T-helper 1 cell treated with Interleukin-12 subunit alpha and Interleukin-12 subunit beta and Interleukin-4 antibody, amounts not matched to agents 30 ng/mL and 1 ng/mL, for 36 hours (primary cell): ENCODE results near the gene RBP7. TPM values are rescaled to one million over a fixed set of nuclear protein-coding genes. Genes with fewer than 3 reads are reported as not detected.
"Not testable (repeated sequence)": the region's sequence is repeated elsewhere in the genome, so short reads cannot be mapped to it uniquely, and the experiment has no call there.

Experiments
- intact Hi-C: fragments of 100-400 bp; cut with micrococcal nuclease; formaldehyde crosslinking; loops from one replicate; pipeline ENCODE4 v1.15.1; 2024
- total RNA-seq: library from RNA; stranded (reverse); gene quantifications from 2 replicates; pipeline ENCODE4 v1.2.3, GENCODE V29; 2022

RBP7 gene
- total RNA-seq, 1 donor from 2014 or later, result not detected

- intact Hi-C loops, result not testable (repeated sequence)
Measured at GRCh38 chr1:10028956-10029500, 32.0 kb downstream of the RBP7 start.

GRCh38 chr1:10031461-10031860, 34.4 kb downstream of the RBP7 start:
- intact Hi-C loops, result loop anchor here (5.0 to 10.0 kb wide), 2 partner anchors 407 to 444 kb away; partner anchors contain the start of gene TMEM201

DNA sequence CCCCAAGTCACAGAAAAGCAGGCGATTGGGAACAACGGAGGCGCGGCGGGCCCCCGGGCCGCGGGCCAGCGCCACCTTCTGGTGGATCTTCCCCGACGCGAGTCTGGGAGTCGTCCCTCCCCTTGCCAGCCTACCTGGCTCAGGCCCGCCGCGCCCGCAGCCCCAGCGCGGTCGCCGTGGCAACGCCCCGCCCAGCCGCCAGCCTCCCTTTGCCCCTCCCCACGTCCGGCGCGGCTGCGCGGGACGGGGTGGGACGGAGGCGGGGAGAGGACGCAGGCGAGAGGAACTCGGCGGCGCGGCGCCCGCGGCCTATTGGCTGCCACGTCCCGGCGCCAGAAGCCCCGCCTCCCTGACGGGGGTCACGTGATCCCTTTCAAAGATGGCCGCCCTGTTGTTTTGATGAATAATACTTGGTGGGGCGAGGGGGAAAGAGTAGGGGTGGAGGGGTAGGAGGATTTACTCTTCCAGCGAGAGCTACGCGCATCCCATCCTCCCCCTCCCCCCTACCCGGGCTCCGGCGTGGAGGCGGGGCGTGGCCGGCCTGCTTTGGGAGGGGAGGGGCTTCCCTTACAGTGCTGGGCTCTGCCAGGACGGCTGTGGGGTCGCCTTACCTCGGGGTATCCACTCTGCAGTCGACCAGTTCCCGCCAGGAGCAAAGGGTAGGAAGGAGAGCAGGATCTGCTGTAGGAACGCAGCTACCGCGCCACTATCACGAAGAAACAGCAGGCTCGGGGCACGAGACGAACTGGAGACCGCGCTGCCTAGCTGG, 35.7 kb downstream of the RBP7 start, which contains the start of gene UBE4B:
Gene UBE4B (plus strand): TSS at position 369 of the 769 bp plus-strand sequence. CDS start 713 bp downstream, outside the sequence.
- intact Hi-C loops, result loop anchor here (1.0 to 10.0 kb wide), 15 partner anchors 82 to 980 kb away; partner anchors contain the start of genes CTNNBIP1, DFFA, KIF1B and TARDBP

DNA sequence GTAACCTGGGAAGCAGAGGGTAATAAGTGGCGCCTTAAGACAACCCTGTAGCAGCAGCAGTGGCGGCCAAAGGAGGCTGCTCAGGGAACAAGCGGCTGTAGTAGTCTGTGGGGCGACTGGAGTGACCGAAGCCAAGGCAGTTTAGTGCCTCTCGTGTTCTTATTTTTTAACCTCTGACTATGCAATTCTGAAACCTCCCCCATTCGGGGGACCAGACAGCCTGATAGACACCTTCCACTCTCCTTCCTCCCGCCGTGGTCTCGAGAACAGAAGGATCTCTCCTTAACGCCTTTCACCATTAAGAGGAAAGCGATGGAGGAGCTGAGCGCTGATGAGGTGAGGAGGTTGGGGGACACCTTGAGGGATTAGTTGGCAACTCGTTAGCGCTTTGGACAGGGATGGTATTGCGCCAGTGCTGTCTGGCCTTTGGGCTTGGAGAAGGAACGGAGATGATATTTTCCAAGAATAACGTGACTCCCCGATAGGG, 36.4 kb downstream of the RBP7 start:
- intact Hi-C loops, result loop anchor here (1.0 to 10.0 kb wide), 11 partner anchors 91 to 979 kb away; partner anchors contain the start of genes DFFA, KIF1B, TARDBP and TMEM201

DNA sequence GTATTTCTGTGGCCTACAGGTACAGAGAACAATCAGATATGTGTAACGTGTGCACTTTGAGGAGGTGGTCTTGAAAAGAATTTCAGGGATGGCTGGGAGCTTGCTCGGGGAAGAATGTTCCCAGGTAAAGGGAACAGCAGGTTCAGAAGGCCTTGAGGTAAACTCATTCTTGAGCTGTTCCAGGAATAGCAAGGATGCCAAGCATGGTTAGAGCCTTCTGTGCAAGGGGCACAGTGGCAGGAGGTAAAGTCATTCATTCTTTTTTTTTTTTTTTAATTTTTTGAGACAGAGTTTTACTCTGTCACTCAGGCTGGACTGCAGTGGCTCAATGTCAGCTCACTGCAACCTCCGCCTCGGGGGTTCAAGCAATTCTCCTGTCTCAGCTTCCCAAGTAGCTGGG, 45.7 kb downstream of the RBP7 start:
- intact Hi-C loops, result no loop called here

DNA sequence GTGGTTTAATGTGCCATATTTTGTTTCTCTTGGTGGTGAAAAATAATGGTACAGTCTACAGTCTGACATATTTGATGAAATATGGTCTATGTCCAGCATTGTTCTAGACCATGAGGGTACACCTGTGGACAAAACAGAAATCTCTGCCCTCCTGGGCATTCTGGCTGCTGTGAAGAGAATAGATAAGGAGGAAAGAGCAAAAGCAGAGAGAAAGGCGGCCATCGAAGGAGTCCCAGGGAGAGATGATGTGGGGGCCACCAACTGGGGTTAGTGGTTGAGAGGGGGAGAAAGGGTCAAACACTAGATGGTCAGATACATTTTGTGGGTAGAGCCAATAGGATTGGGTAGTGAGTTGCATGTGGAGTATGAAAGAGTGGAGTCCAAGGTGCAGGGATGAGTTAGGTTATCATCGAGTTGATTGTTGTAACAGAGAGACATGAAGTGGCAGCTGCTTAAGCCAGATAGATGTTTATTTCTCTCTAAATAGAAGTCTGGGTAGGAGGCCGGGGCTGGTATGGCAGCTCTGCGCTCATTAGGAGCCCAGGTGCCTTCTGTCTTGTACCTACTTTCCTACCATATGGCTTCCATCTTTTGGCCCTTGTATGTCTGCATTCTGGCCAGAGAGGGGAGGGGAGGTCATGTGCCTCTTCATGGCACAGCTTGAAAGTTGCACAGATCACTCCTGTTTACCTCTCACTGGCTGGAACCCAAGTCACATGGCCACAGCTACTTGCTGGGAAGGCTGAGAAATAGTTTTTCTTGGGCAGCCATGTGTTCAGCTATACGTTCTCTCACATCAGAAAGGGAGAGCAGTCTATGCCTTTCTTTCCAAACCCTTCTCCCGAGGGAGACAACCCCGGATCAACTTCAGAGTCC, 48.7 kb downstream of the RBP7 start:
- intact Hi-C loops, result no loop called here

DNA sequence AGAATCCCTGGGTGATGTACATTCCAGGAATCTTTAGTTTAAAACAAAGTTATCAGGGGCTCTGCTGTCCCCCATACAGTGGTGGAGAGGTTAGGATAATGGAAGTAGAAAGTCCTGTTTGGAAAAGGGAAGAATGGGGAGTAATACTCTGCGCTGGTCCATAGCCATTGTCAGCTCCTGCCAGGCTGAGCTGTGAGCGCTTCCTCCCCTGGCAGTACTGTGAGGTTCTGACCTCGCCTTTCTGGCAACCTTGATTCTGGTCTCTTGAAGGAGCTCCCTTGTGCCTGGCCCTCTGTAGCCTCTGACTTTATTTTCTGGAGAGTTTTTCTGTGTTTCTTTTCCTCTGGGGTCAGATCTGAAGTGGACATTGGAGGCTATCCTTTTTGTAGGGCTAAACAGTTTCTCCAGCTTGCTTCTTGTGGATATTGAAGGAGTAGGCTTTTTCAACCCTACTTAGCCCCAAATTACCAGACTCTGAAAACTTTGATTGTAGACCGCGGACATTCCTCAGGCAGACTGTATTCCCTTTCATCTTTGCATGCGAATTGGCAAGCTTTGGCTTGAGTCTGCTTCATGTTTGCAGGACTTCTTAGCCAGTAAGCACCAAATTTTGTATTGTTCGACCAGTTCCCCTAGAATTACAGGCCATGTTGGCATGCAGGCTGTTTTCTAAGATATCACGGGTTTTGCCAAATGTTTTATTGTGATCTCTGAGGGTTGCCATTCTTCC, 49.5 kb downstream of the RBP7 start:
- intact Hi-C loops, result no loop called here

- intact Hi-C loops, result no loop called here
Measured at GRCh38 chr1:10048601-10049000, 51.6 kb downstream of the RBP7 start.

DNA sequence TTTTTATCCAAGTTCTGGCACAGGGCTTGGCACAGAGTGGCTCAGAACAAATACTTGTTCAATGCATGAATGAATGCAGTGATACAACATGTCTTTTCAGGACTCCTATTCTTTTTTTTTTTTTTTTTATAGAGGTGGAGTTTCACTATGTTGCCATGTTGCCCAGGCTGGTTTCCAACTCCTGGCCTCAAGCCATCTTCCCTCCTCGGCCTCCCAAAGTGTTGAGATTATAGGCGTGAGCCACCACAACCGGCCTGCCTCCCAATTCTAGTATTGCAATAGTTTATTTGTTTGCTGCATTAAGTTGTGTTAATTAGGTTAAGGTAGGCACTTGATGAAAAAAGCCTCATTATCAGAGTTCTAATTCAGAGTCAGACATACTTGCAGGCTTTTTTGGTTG, 53.6 kb downstream of the RBP7 start:
- intact Hi-C loops, result no loop called here

GRCh38 chr1:10051656-10052055, 54.6 kb downstream of the RBP7 start:
- intact Hi-C loops, result no loop called here

- intact Hi-C loops, result no loop called here
Measured at GRCh38 chr1:10052347-10052746, 55.3 kb downstream of the RBP7 start.

- intact Hi-C loops, result no loop called here
Measured at GRCh38 chr1:10054465-10054864, 57.4 kb downstream of the RBP7 start.

GRCh38 chr1:10056599-10056987, 59.6 kb downstream of the RBP7 start:
- intact Hi-C loops, result no loop called here

DNA sequence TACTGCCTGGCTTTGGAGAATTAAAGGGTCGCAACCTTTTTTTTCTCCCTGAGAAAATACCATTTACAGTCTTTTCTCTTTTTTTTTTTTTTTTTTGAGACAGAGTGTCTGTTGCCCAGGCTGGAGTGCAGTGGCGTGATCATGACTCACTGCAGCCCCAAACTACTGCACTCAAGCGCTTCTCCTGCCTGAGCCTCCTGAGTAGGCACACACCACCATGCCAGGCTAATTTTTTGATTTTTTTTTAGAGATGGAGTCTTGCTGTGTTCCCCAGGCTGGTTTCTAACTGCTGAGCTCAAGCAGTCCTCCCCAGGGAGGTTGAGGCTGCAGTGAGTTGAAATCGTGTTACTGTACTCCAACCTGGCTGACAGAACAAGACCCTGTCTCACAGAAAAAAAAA, 60.3 kb downstream of the RBP7 start:
- intact Hi-C loops, result no loop called here

GRCh38 chr1:10057796-10058195, 60.8 kb downstream of the RBP7 start:
- intact Hi-C loops, result no loop called here

DNA sequence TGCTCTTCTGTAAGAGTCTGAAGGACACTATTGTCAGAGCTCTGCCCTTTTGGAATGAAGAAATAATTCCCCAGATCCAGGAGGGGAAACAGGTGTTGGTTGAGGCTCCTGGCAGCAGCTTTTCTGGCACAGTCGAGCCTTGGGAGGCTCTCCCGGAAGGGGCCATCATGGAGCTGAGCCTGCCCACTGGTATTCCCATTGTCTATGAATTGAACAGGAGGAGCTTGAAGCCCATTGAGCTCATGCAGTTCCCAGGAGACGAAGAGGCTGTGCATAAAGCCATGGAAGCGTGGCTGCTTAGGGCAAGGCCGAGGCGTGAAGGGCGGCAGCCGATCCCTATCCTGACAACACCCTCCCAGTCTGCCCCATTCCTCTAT, 62.3 kb downstream of the RBP7 start:
- intact Hi-C loops, result no loop called here

- intact Hi-C loops, result no loop called here
Measured at GRCh38 chr1:10060311-10061100, 63.5 kb downstream of the RBP7 start.

- intact Hi-C loops, result no loop called here
Measured at GRCh38 chr1:10061276-10061675, 64.2 kb downstream of the RBP7 start.

- intact Hi-C loops, result no loop called here
Measured at GRCh38 chr1:10063878-10064277, 66.8 kb downstream of the RBP7 start.
